GM23248 (cell line): ENCODE measurements around the gene FAM234A. TPM values are rescaled to one million over a fixed set of nuclear protein-coding genes. Genes with fewer than 3 reads are reported as not detected.

Experiments
- DNase-seq: peaks from one replicate; pipeline ENCODE4 v3.0.0-alpha.2; 2015
- H2AFZ ChIP-seq: fragments of 200-600 bp; sonication (generic); 2 replicates; pipeline ENCODE4 v1.6.1; 2016; ENCODE audit warnings: antibody characterized with exemption
- H3F3A ChIP-seq: fragments of 200-600 bp; sonication (generic); 2 replicates; pipeline ENCODE4 v1.6.1; 2016; ENCODE audit warnings: mild to moderate bottlenecking, antibody characterized with exemption, mixed run types; ENCODE audit not compliant: insufficient read depth
- H3K27ac ChIP-seq: fragments of 200-600 bp; sonication (generic); 2 replicates; pipeline ENCODE4 v1.5.1; 2016; ENCODE audit warnings: mild to moderate bottlenecking
- H3K27me3 ChIP-seq: fragments of 200-600 bp; sonication (generic); replicated peaks from 2 replicates; pipeline ENCODE4 v1.6.1; 2016; ENCODE audit warnings: mild to moderate bottlenecking; ENCODE audit not compliant: insufficient read depth
- H3K36me3 ChIP-seq: fragments of 200-600 bp; sonication (generic); 2 replicates; pipeline ENCODE4 v1.6.1; 2016; ENCODE audit warnings: low read depth, mild to moderate bottlenecking
- H3K4me1 ChIP-seq: fragments of 200-600 bp; sonication (generic); 2 replicates; pipeline ENCODE4 v1.6.1; 2016; ENCODE audit warnings: mild to moderate bottlenecking; ENCODE audit not compliant: insufficient read depth
- H3K4me2 ChIP-seq: fragments of 200-600 bp; sonication (generic); one replicate; pipeline ENCODE4 v1.6.1; 2016; ENCODE audit warnings: mild to moderate bottlenecking; ENCODE audit not compliant: unreplicated experiment
- H3K4me3 ChIP-seq: fragments of 200-600 bp; sonication (generic); 2 replicates; pipeline ENCODE4 v1.5.1; 2016; ENCODE audit warnings: mild to moderate bottlenecking
- H3K79me2 ChIP-seq: fragments of 200-600 bp; sonication (generic); 2 replicates; pipeline ENCODE4 v1.6.1; 2016; ENCODE audit warnings: mild to moderate bottlenecking; ENCODE audit not compliant: insufficient read depth
- H3K9ac ChIP-seq: fragments of 200-600 bp; sonication (generic); 2 replicates; pipeline ENCODE4 v1.6.1; 2016; ENCODE audit warnings: mild to moderate bottlenecking
- H3K9me2 ChIP-seq: fragments of 200-600 bp; sonication (generic); 2 replicates; pipeline ENCODE4 v1.6.1; 2016; ENCODE audit warnings: mixed run types, mild to moderate bottlenecking, moderate library complexity; ENCODE audit not compliant: insufficient read depth
- H3K9me3 ChIP-seq: fragments of 200-600 bp; sonication (generic); one replicate; pipeline ENCODE4 v1.6.1; 2017; ENCODE audit warnings: low read depth
- H4K20me1 ChIP-seq: fragments of 200-600 bp; sonication (generic); 2 replicates; pipeline ENCODE4 v1.6.0; 2016; ENCODE audit not compliant: insufficient read depth
- EZH2 ChIP-seq: fragments of 200-600 bp; sonication (generic); IDR thresholded peaks from 2 replicates; pipeline ENCODE4 v1.6.1; 2018; ENCODE audit warnings: antibody characterized with exemption, mild to moderate bottlenecking; ENCODE audit not compliant: insufficient read depth, poor library complexity, severe bottlenecking
- EZH2phosphoT487 ChIP-seq: fragments of 200-600 bp; sonication (generic); IDR thresholded peaks from 2 replicates; pipeline ENCODE4 v1.6.1; 2018; ENCODE audit warnings: antibody characterized with exemption, moderate library complexity, mild to moderate bottlenecking, low read depth; ENCODE audit not compliant: insufficient read depth
- WGBS, 2 experiments: methylation state at CpG; one replicate each; pipeline ENCODE4 v1.1.6; 2015 to 2017; ENCODE audit warnings: low lambda C conversion rate in 2 of 2, low coverage in 1 of 2; ENCODE audit errors: missing lambda C conversion rate in 2 of 2; 5-methylcytosine and 5-hydroxymethylcytosine counted together
- in situ Hi-C: fragments of 300-500 bp; cut with MboI; formaldehyde crosslinking; loops from 2 replicates; pipeline ENCODE4 v1.15.0; 2020
- polyA plus RNA-seq: library from polyadenylated mRNA; unstranded; fragments of >200 nt; fragmentation: Nextera tagmentation; extraction: Ambion mirVana; gene quantifications from 2 replicates; pipeline ENCODE4 v1.2.1, GENCODE V29; 2016
- total RNA-seq: library from RNA; depleted of rRNA; stranded (reverse); fragments of >200 nt; shearing (Covaris generic); gene quantifications from 2 replicates; pipeline ENCODE4 v1.2.3, GENCODE V29; 2014

Gene FAM234A
- total and polyA plus RNA-seq, 2 experiments from 2014 or later: 113 to 165 TPM

DNA sequence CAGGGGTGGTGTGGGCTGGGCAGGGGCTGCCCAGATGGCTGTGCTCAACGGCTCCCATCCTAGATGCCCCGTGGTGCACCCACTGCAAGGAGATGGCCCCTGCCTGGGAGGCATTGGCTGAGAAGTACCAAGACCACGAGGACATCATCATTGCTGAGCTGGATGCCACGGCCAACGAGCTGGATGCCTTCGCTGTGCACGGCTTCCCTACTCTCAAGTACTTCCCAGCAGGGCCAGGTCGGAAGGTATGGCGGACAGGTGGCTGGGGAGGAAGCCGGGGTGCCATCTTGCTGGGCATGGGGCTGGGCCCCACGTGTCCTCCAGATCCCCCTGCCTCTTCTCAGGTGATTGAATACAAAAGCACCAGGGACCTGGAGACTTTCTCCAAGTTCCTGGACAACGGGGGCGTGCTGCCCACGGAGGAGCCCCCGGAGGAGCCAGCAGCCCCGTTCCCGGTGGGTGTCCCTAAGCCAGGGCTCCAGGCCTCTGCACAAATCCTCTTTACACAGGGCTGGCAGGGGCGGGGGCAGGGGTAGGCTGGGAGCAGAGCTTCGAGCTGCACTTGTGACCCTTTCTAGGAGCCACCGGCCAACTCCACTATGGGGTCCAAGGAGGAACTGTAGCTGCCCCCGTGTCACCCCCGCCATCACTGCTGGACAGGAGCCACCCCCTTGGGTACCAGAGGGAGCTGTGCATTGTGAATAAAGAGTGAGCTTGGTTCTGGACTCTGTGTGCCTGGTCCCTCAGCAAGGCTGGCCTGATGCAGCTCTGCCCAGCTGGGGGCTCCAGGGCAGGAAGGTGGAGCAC lies 52.1 kb downstream of the FAM234A start:
- no peak overlapping the region for H3K27ac ChIP-seq
- H3K4me1 ChIP-seq: no peaks in the 10 kb centered on the region
- H3K4me3 ChIP-seq: no peak overlapping the region
- H3K9me3 ChIP-seq: no peaks in the 10 kb centered on the region
- no peaks in the 10 kb centered on the region for H4K20me1 ChIP-seq
- H3K4me2 ChIP-seq: no peak overlapping the region
- no peak overlapping the region for H3K9ac ChIP-seq
- 83 to 87% methylated on average over 21 to 22 of the region's 22 CpGs for WGBS, 2 experiments
- H3K79me2 ChIP-seq: no peaks in the 10 kb centered on the region
- no peaks in the 10 kb centered on the region for H3K36me3 ChIP-seq
- no peaks in the 10 kb centered on the region for H3F3A ChIP-seq
- H3K9me2 ChIP-seq: no peaks in the 10 kb centered on the region
- H2AFZ ChIP-seq: no peak overlapping the region
- H3K27me3 ChIP-seq: no peaks in the 10 kb centered on the region
- no peak for TF ChIP-seq EZH2phosphoT487
- no peak for TF ChIP-seq EZH2
- no peak for DNase-seq
- in situ Hi-C loops: no loop called here

DNA sequence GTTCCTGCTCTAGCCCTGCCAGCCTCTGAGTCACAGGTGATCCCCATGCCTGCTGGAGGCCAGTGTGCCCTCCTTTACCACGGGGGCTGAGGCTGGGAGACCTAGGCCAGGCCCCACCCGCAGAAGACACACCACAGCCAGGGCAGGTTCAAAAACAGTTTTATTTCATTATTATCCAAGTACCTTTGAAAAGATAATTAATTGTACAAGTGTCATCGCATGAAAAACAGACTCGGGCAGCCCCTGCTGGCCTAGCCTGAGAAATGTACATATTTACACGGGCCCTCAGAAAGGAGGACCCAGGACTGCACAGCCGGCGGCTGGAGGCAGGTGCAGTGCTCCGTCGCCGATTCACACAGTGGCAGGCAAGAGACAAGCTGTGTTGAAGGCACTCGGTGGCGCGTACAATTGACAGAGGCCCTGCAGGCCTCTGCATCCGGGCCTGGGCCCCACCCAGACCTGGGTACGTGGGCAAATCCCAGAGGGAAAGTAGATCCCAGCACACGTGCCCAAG lies 52.7 kb downstream of the FAM234A start:
- no peaks in the 10 kb centered on the region for H3K27me3 ChIP-seq
- no peaks in the 10 kb centered on the region for H3K9me2 ChIP-seq
- H3K9ac ChIP-seq: no peak overlapping the region
- no peak for TF ChIP-seq EZH2
- TF ChIP-seq EZH2phosphoT487: no peak
- no peaks in the 10 kb centered on the region for H3K79me2 ChIP-seq
- no peak overlapping the region for H3K4me2 ChIP-seq
- DNase-seq: peak; percentile 16
- no peaks in the 10 kb centered on the region for H3K9me3 ChIP-seq
- in situ Hi-C loops: no loop called here
- H3K36me3 ChIP-seq: no peaks in the 10 kb centered on the region
- no peaks in the 10 kb centered on the region for H4K20me1 ChIP-seq
- no peak overlapping the region for H3K27ac ChIP-seq
- no peaks in the 10 kb centered on the region for H3F3A ChIP-seq
- no peaks in the 10 kb centered on the region for H3K4me1 ChIP-seq
- no peak overlapping the region for H2AFZ ChIP-seq
- 80 to 84% methylated on average over 16 of the region's 16 CpGs for WGBS, 2 experiments
- no peak overlapping the region for H3K4me3 ChIP-seq

DNA sequence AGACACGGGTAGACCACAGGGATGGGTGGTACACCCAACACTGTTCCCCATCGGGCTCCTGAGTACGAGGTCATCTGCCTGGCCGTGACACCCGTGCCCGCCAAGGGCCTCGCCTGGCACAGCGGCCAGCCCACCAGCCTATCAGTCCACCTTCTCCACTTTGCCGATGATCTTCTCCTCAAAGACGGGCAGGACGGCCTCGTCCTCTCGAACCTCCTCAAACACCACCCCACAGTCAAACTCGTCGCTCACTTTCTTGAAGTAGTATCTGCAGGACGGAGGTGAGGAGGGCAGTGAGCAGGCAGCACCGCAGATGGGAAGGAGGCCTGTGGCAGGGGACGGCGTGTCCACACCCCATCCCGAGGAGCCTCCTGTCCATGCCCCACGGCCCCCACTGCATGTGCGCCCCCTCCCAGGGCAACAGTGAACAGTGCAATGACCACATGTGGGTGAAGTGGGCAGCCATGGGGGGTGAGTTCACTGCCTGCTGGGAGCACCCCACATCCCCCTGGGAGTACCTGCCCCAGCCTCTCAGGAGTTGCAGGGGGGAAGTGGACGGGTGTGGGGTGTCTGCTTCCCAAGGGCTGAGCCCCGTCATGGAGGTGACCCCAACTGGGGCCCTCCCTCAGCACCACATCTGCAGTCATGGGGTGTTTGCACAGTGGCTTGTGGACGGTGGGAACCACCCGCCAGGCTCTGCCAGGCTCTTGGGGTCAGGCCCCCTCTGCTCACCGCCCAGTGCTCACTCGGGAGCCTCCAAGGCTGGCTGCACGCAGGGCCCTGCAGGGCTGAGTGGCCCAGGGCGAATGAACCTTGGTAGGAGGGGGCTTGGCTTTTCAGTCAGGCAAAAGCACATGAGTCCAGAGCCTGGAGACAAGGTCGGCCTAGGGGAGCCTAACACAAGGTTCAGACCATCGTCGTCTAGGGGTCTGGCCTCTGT lies 53.6 kb downstream of the FAM234A start:
- no peak overlapping the region for H2AFZ ChIP-seq
- no peak overlapping the region for H3K4me3 ChIP-seq
- no peaks in the 10 kb centered on the region for H3K27me3 ChIP-seq
- H3K27ac ChIP-seq: no peak overlapping the region
- no peaks in the 10 kb centered on the region for H3F3A ChIP-seq
- H4K20me1 ChIP-seq: no peaks in the 10 kb centered on the region
- H3K9me3 ChIP-seq: no peaks in the 10 kb centered on the region
- H3K9me2 ChIP-seq: no peaks in the 10 kb centered on the region
- no peaks in the 10 kb centered on the region for H3K36me3 ChIP-seq
- no peak overlapping the region for H3K4me2 ChIP-seq
- no peaks in the 10 kb centered on the region for H3K4me1 ChIP-seq
- in situ Hi-C loops: no loop called here
- 87 to 91% methylated on average over 31 to 33 of the region's 33 CpGs for WGBS, 2 experiments
- H3K79me2 ChIP-seq: no peaks in the 10 kb centered on the region
- no peak for TF ChIP-seq EZH2phosphoT487
- no peak for TF ChIP-seq EZH2
- no peak for DNase-seq
- no peak overlapping the region for H3K9ac ChIP-seq

DNA sequence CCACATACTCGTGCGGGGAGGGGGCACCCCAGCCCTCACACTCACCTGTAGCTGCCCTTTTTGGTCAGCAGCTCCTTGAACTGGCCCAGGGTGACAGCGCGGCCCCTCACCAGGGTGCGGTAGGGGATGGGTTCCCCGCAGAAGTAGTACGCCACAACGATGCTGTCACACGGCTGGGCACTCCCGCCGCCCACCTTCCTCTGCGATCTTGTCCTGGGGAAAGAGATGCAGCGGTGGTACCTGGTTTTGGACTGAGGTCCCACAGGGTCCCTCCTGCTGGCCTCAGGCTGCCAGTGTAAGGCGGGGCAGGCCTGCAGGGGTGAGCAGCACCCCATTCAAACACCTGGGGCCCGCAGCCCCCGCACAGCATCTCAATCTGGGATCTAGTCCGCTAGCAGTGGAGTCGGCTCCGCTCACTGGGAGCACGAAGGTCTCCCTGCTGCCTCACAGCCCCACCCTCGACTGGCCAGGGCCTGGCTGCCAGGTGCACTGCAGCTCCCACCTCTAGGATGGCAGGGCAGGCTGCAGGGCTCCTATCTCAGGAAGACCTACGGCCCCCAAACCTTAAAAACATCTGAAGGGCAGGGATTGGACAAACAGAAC lies 54.9 kb downstream of the FAM234A start:
- Histone ChIP-seq H3K27ac (no peak overlapping the region), H3K4me3 (no peak overlapping the region), H3K79me2 (no peaks in the 10 kb centered on the region), H3F3A (no peaks in the 10 kb centered on the region), H3K9me2 (no peaks in the 10 kb centered on the region), H3K36me3 (no peaks in the 10 kb centered on the region), H3K9ac (no peak overlapping the region), H2AFZ (no peak overlapping the region), H3K27me3 (no peaks in the 10 kb centered on the region), H4K20me1 (no peaks in the 10 kb centered on the region), H3K4me2 (no peak overlapping the region), H3K4me1 (no peaks in the 10 kb centered on the region), H3K9me3 (no peaks in the 10 kb centered on the region)
- TF ChIP-seq EZH2 (no peak), EZH2phosphoT487 (no peak)
- in situ Hi-C loops: no loop called here
- no peak for DNase-seq
- WGBS, 2 experiments: 98% methylated on average over 22 of the region's 22 CpGs
